Right lobe of liver (tissue), 4 donors: ENCODE measurements around the gene MIS18BP1.

ENCODE experiments used
- POLR2A ChIP-seq: fragments of 450-650 bp; IDR thresholded peaks from one replicate; pipeline ENCODE4 v1.6.1; 2017; ENCODE audit warnings: antibody characterized with exemption, mild to moderate bottlenecking
- TF ChIP-seq, protein P1 (sequence below), 4 donors: fragments of 200-600 bp in 3 of 4; fragments of 450-650 bp in 1 of 4; IDR thresholded peaks; one replicate each; pipeline versions ENCODE4 v1.5.1 to v1.8.0; 2016 to 2022; ENCODE audit warnings: antibody characterized with exemption in 4 of 4, mild to moderate bottlenecking in 2 of 4
- donor health status: DM: no; HTN: no; CAD: no.
- donor health status: DM: no; HTN: no; CAD: no.
- donor health status: DM: no; HTN: yes; CAD: no.

GRCh38 chr14:45181329-45181728 is 71.7 kb downstream of the MIS18BP1 start:
- no peak for TF ChIP-seq POLR2A
- TF ChIP-seq, protein P1, sequence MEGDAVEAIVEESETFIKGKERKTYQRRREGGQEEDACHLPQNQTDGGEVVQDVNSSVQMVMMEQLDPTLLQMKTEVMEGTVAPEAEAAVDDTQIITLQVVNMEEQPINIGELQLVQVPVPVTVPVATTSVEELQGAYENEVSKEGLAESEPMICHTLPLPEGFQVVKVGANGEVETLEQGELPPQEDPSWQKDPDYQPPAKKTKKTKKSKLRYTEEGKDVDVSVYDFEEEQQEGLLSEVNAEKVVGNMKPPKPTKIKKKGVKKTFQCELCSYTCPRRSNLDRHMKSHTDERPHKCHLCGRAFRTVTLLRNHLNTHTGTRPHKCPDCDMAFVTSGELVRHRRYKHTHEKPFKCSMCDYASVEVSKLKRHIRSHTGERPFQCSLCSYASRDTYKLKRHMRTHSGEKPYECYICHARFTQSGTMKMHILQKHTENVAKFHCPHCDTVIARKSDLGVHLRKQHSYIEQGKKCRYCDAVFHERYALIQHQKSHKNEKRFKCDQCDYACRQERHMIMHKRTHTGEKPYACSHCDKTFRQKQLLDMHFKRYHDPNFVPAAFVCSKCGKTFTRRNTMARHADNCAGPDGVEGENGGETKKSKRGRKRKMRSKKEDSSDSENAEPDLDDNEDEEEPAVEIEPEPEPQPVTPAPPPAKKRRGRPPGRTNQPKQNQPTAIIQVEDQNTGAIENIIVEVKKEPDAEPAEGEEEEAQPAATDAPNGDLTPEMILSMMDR (IDR thresholded peaks at IDR 0.05), result no peak
